Mucosa of descending colon (tissue), 3 donors: ENCODE results near the gene GOLGA5. TPM values are rescaled to one million over a fixed set of nuclear protein-coding genes. Genes with fewer than 3 reads are reported as not detected.
"Not testable (repeated sequence)": the region's sequence is repeated elsewhere in the genome, so short reads cannot be mapped to it uniquely, and the experiment has no call there.

Source experiments
- ATAC-seq: fragments of 200-7000 bp; cut with Tn5 transposase; one replicate; pipeline ENCODE4 v1.9.1; 2020; ENCODE audit warnings: mild to moderate bottlenecking, moderate library complexity
- DNase-seq, 3 donors: peaks; one replicate each; pipeline ENCODE4 v3.0.0-alpha.2; 2020
- H3K36me3 ChIP-seq: fragments of 200-600 bp; one replicate; pipeline ENCODE4 v1.8.0; 2021; ENCODE audit warnings: low read depth, mild to moderate bottlenecking
- H3K4me1 ChIP-seq: fragments of 200-600 bp; one replicate; pipeline ENCODE4 v1.8.0; 2021; ENCODE audit warnings: low read depth, mild to moderate bottlenecking
- H3K4me3 ChIP-seq: fragments of 200-600 bp; one replicate; pipeline ENCODE4 v1.8.0; 2021; ENCODE audit warnings: mild to moderate bottlenecking
- H3K9me3 ChIP-seq: fragments of 200-600 bp; one replicate; pipeline ENCODE4 v1.8.0; 2021; ENCODE audit warnings: mild to moderate bottlenecking
- CTCF ChIP-seq: fragments of 200-600 bp; IDR thresholded peaks from one replicate; pipeline ENCODE4 v1.8.0; 2022; ENCODE audit warnings: antibody characterized with exemption, mild to moderate bottlenecking
- intact Hi-C, 2 donors: fragments of 100-400 bp; cut with DNase I in 1 of 2; cut with micrococcal nuclease in 1 of 2; formaldehyde crosslinking; loops; one replicate each; pipeline versions ENCODE4 v1.11.0 to v1.11.1; 2022; cut with DNase I, micrococcal nuclease
- total RNA-seq, 3 donors: library from RNA; stranded (reverse); fragmentation: NEBNext Ultra II Directional in 2 of 3; extraction: Animal tissue kit (Norgen Biotek cat#: 25700) in 2 of 3; gene quantifications; one replicate each; pipeline versions ENCODE4 v1.2.1 to v1.2.4, GENCODE V29; 2021 to 2023
- donor health status: DM: no; HTN: no; CAD: no; lungs with moderate emphysema.
- donor health status: DM: no; HTN: no; CAD: no.
- donor health status: DM: no; HTN: yes; CAD: no.

GOLGA5 gene
- total RNA-seq, 3 donors from 2014 or later, result 33.8 to 40.0 (median 39.2) TPM

- no peaks in the 10 kb centered on the region for H3K9me3 ChIP-seq
- no peaks in the 10 kb centered on the region for H3K4me1 ChIP-seq
- DNase-seq, result no peak
- peak; percentile 22 for ATAC-seq
- TF ChIP-seq CTCF, result no peak
- intact Hi-C loops, result no loop called here
- no peak overlapping the region for H3K4me3 ChIP-seq
- no peaks in the 10 kb centered on the region for H3K36me3 ChIP-seq
Observed at GRCh38 chr14:92847278-92847677, 53.2 kb downstream of the GOLGA5 start.

GRCh38 chr14:92847749-92848148 is 53.6 kb downstream of the GOLGA5 start:
- DNase-seq (no peak), ATAC-seq (no peak)
- intact Hi-C loops, result no loop called here
- TF ChIP-seq CTCF, result no peak
- Histone ChIP-seq H3K4me3 (no peak overlapping the region), H3K36me3 (no peaks in the 10 kb centered on the region), H3K9me3 (no peaks in the 10 kb centered on the region), H3K4me1 (no peaks in the 10 kb centered on the region)

- Histone ChIP-seq H3K4me3 (no peak overlapping the region), H3K36me3 (no peaks in the 10 kb centered on the region), H3K9me3 (no peaks in the 10 kb centered on the region), H3K4me1 (no peaks in the 10 kb centered on the region)
- DNase-seq (no peak), ATAC-seq (no peak)
- no peak for TF ChIP-seq CTCF
- intact Hi-C loops, result no loop called here
Observed at GRCh38 chr14:92848887-92849286, 54.8 kb downstream of the GOLGA5 start.

- TF ChIP-seq CTCF, result no peak
- ATAC-seq, result no peak
- no peaks in the 10 kb centered on the region for H3K36me3 ChIP-seq
- intact Hi-C loops, result no loop called here
- DNase-seq, result no peak
- H3K4me1 ChIP-seq, result no peaks in the 10 kb centered on the region
- H3K9me3 ChIP-seq, result no peaks in the 10 kb centered on the region
- no peak overlapping the region for H3K4me3 ChIP-seq
Observed at GRCh38 chr14:92850492-92850891, 56.4 kb downstream of the GOLGA5 start.

- intact Hi-C loops, ATAC-seq, H3K4me3 ChIP-seq, DNase-seq, H3K36me3 ChIP-seq, H3K4me1 ChIP-seq, H3K9me3 ChIP-seq: not testable (repeated sequence)
Observed at GRCh38 chr14:92853136-92853535, 59.0 kb downstream of the GOLGA5 start.

GRCh38 chr14:92860049-92860840 is 66.1 kb downstream of the GOLGA5 start:
- H3K4me3 ChIP-seq, result no peak overlapping the region
- no peaks in the 10 kb centered on the region for H3K4me1 ChIP-seq
- TF ChIP-seq CTCF, result no peak
- H3K9me3 ChIP-seq, result no peaks in the 10 kb centered on the region
- intact Hi-C loops, result no loop called here
- ATAC-seq (no peak), DNase-seq (no peak)
- no peaks in the 10 kb centered on the region for H3K36me3 ChIP-seq
